DMS153 treated with DMSO at 0.1 percent for 48 hours (cell line): ENCODE data around the gene TRIM65.
A peak's percentile ranks its signal among the peaks of the same experiment; 100 is the strongest.
"Not testable (repeated sequence)": the region's sequence is repeated elsewhere in the genome, so short reads cannot be mapped to it uniquely, and the experiment has no call there.

Experiments used
- DNase-seq: peaks from one replicate; lab custom pipeline; 2025; ENCODE audit not compliant: unreplicated experiment; lab: John Stamatoyannopoulos, UW

The TRIM65 gene

GRCh38 chr17:75854101-75854748, 42.5 kb downstream of the TRIM65 start:
- no peak for DNase-seq

- DNase-seq: no peak
Measured at GRCh38 chr17:75853433-75853832, 43.3 kb downstream of the TRIM65 start.

GRCh38 chr17:75851693-75851991, 45.1 kb downstream of the TRIM65 start:
- not testable (repeated sequence) for DNase-seq

- DNase-seq: no peak
Measured at GRCh38 chr17:75850928-75851692, 45.6 kb downstream of the TRIM65 start.

GRCh38 chr17:75849724-75850123, 47.0 kb downstream of the TRIM65 start:
- DNase-seq: no peak

GRCh38 chr17:75849279-75849646, 47.5 kb downstream of the TRIM65 start:
- DNase-seq: no peak

GRCh38 chr17:75848523-75849278, 48.0 kb downstream of the TRIM65 start:
- DNase-seq: peak; percentile 27

- DNase-seq: no peak
Measured at GRCh38 chr17:75847614-75848522, 48.9 kb downstream of the TRIM65 start.

GRCh38 chr17:75846692-75847613, 49.8 kb downstream of the TRIM65 start:
- DNase-seq: no peak

GRCh38 chr17:75845933-75846691, 50.6 kb downstream of the TRIM65 start:
- no peak for DNase-seq

- peak; percentile 15 for DNase-seq
Measured at GRCh38 chr17:75845058-75845711, 51.6 kb downstream of the TRIM65 start.

GRCh38 chr17:75844530-75845057, 52.2 kb downstream of the TRIM65 start:
- DNase-seq: no peak

GRCh38 chr17:75843577-75844529, 52.9 kb downstream of the TRIM65 start, which contains the start of gene UNC13D:
Gene UNC13D, minus strand, starts transcription at chr17:75844404. Its CDS starts 67 bp downstream, at chr17:75844337.
- DNase-seq: no peak

GRCh38 chr17:75842963-75843576, 53.7 kb downstream of the TRIM65 start:
- DNase-seq: no peak

- no peak for DNase-seq
Measured at GRCh38 chr17:75842411-75842810, 54.3 kb downstream of the TRIM65 start.

GRCh38 chr17:75840799-75841164, 56.0 kb downstream of the TRIM65 start:
- DNase-seq: no peak
